GM12878 (cell line): ENCODE results near the gene MEGF11.

Source experiments
- ASH2L ChIP-seq: fragments of 300-600, 200-600 bp; sonication (generic); IDR thresholded peaks from 2 replicates; pipeline ENCODE4 v1.6.1; 2017; ENCODE audit warnings: low read depth, mild to moderate bottlenecking, borderline replicate concordance
- BMI1 ChIP-seq: fragments of 450-650 bp; IDR thresholded peaks from 2 replicates; pipeline ENCODE4 v1.6.1; 2016; ENCODE audit warnings: mild to moderate bottlenecking, moderate library complexity, borderline replicate concordance
- CREB1 ChIP-seq: IDR thresholded peaks from 2 replicates; pipeline ENCODE4 v1.6.1; 2012; ENCODE audit warnings: low read depth, mild to moderate bottlenecking, inconsistent platforms
- ETV6 ChIP-seq, 2 experiments: fragments of 450-650 bp in 1 of 2; IDR thresholded peaks in 1 of 2; conservative IDR thresholded peaks in 1 of 2; 2 replicates each; pipeline ENCODE4 v1.6.1; 2014; ENCODE audit warnings: antibody characterized with exemption in 1 of 2, borderline replicate concordance in 1 of 2, low read depth in 1 of 2, mild to moderate bottlenecking in 1 of 2, moderate library complexity in 1 of 2
- HCFC1 ChIP-seq: fragments of 150-350 bp; IDR thresholded peaks from 2 replicates; pipeline ENCODE4 v1.6.1; 2014; ENCODE audit warnings: low read length
- LARP7 ChIP-seq: fragments of 450-650 bp; IDR thresholded peaks from 2 replicates; pipeline ENCODE4 v1.6.1; 2017; ENCODE audit warnings: mild to moderate bottlenecking
- NR2F1 ChIP-seq: fragments of 450-650 bp; conservative IDR thresholded peaks from 2 replicates; pipeline ENCODE4 v1.6.1; 2017; ENCODE audit warnings: mild to moderate bottlenecking
- POLR2AphosphoS5 ChIP-seq: IDR thresholded peaks from 2 replicates; pipeline ENCODE4 v1.6.1; 2011; ENCODE audit warnings: mild to moderate bottlenecking, low read length, inconsistent platforms
- RFX5 ChIP-seq: IDR thresholded peaks from 2 replicates; pipeline ENCODE4 v1.6.1; 2011; ENCODE audit warnings: low read depth, low read length, improper control_type of control experiment
- SP1 ChIP-seq: IDR thresholded peaks from one replicate; pipeline ENCODE4 v1.6.1; 2011; ENCODE audit warnings: low read depth, low read length
- SUPT20H ChIP-seq: IDR thresholded peaks from 2 replicates; pipeline ENCODE4 v1.6.1; 2011; ENCODE audit warnings: low read depth, mild to moderate bottlenecking, low read length, moderate library complexity, borderline replicate concordance; ENCODE audit not compliant: control insufficient read depth
- ZNF384 ChIP-seq: IDR thresholded peaks from 2 replicates; pipeline ENCODE4 v1.6.1; 2012; ENCODE audit warnings: low read depth, mild to moderate bottlenecking, low read length, improper control_type of control experiment, borderline replicate concordance
- ZNF622 ChIP-seq: fragments of 450-650 bp; IDR thresholded peaks from 2 replicates; pipeline ENCODE4 v1.6.1; 2017; ENCODE audit warnings: mild to moderate bottlenecking, inconsistent platforms
- TF ChIP-seq, protein P1 (sequence below), 3 experiments: IDR thresholded peaks in 2 of 3; conservative IDR thresholded peaks in 1 of 3; 2 replicates each; pipeline ENCODE4 v1.5.1; 2011; ENCODE audit warnings: low read depth in 3 of 3, low read length in 3 of 3, mild to moderate bottlenecking in 3 of 3, control low read depth in 2 of 3, moderate library complexity in 2 of 3, inconsistent platforms in 1 of 3, mixed read lengths in 1 of 3; ENCODE audit not compliant: control insufficient read depth in 2 of 3, insufficient read depth in 1 of 3; ENCODE audit errors: extremely low read depth in 1 of 3

DNA sequence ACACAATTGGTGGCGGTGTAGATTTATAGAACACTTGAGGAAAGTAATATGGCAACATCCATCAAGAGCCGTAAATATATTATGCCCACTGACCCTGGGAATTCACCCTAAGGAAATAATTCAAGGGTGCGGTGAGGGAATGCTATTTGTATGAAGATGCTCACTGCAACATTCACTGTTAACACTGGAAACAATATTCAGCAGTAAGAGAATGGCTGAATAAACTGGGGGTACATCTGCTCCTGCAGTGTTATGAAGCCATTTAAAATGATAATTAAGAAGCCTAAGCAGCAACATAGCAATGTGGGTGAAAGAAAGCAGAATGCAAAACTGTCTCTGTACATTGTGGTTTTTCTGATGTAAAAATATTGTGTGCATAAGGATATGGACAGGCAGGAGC, 296.7 kb downstream of the MEGF11 start:
- TF ChIP-seq POLR2AphosphoS5, result no peak
- TF ChIP-seq, protein P1, sequence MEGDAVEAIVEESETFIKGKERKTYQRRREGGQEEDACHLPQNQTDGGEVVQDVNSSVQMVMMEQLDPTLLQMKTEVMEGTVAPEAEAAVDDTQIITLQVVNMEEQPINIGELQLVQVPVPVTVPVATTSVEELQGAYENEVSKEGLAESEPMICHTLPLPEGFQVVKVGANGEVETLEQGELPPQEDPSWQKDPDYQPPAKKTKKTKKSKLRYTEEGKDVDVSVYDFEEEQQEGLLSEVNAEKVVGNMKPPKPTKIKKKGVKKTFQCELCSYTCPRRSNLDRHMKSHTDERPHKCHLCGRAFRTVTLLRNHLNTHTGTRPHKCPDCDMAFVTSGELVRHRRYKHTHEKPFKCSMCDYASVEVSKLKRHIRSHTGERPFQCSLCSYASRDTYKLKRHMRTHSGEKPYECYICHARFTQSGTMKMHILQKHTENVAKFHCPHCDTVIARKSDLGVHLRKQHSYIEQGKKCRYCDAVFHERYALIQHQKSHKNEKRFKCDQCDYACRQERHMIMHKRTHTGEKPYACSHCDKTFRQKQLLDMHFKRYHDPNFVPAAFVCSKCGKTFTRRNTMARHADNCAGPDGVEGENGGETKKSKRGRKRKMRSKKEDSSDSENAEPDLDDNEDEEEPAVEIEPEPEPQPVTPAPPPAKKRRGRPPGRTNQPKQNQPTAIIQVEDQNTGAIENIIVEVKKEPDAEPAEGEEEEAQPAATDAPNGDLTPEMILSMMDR (IDR thresholded peaks at IDR 0.05 in 2 of 3, conservative IDR thresholded peaks at IDR 0.05 in 1 of 3; ENCODE audit: control insufficient read depth in 2 of 3, extremely low read depth in 1 of 3, insufficient read depth in 1 of 3, low read depth in 3 of 3, low read length in 3 of 3), result no peak
- TF ChIP-seq SP1, result no peak
- no peak for TF ChIP-seq ZNF384
- no peak for TF ChIP-seq HCFC1
- no peak for TF ChIP-seq LARP7
- no peak for TF ChIP-seq RFX5
- TF ChIP-seq CREB1, result no peak
- no peak for TF ChIP-seq ETV6 (conservative IDR thresholded peaks at IDR 0.05 in 1 of 2, IDR thresholded peaks at IDR 0.05 in 1 of 2; ENCODE audit: borderline replicate concordance in 1 of 2, low read depth in 1 of 2)
- no peak for TF ChIP-seq BMI1
- TF ChIP-seq ASH2L, result no peak
- no peak for TF ChIP-seq NR2F1
- no peak for TF ChIP-seq SUPT20H
- no peak for TF ChIP-seq ZNF622
